Glomerular endothelial cell (primary cell): ENCODE data around the gene ZBTB24. TPM values are rescaled to one million over a fixed set of nuclear protein-coding genes. Genes with fewer than 3 reads are reported as not detected.

Source experiments
- DNase-seq: peaks from one replicate; pipeline ENCODE4 v3.0.0-alpha.2; 2011; ENCODE audit warnings: low read depth, low spot score; ENCODE audit errors: extremely low read depth
- total RNA-seq: library from RNA; depleted of rRNA; stranded (reverse); fragments of >200 nt; gene quantifications from 2 replicates; pipeline ENCODE4 v1.2.3, GENCODE V29; 2015

Gene ZBTB24
- total RNA-seq, 1 donor from 2014 or later: 5.5 TPM

DNA sequence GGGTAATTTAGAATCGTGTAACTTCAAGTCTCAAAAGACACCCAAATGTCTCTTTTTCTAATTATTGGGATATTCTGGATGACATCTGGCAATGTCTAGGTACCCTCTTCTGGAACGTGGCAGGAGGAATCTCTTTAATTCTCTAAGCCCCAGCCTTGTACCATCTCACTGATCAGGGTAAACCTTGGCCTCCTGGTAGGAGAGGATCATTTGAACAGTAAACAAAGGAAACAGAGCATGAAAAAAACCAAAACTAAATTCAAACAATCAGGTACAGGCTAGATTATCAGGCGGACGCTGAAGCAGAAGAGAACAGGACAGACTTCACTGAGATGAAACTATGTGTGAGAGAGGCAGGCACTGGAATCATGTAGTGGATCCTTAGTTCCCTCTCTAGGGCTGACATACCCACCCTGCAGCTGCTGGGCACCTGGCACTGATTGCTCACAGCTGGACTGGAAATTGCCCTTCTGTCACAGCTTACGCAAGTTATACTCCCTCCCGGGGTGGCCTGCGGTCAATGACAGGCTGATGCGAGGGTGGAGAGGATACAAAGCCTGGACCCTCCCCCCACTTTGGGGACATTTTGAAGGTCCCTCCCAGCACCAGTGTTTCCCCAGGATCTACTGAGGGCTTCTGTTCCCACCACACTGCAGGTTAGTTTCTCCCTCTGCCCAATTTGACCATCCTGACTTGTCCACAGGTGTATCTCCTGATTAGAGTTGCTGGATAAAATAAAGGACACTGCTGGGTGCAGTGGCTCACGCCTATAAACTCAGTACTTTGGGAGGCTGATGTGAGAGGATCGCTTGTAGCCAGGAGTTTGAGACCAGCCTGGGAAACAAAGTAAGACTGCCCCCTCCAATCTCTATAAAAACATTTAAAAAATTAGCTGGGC is 20.6 kb upstream of the ZBTB24 start:
- DNase-seq: no peak

DNA sequence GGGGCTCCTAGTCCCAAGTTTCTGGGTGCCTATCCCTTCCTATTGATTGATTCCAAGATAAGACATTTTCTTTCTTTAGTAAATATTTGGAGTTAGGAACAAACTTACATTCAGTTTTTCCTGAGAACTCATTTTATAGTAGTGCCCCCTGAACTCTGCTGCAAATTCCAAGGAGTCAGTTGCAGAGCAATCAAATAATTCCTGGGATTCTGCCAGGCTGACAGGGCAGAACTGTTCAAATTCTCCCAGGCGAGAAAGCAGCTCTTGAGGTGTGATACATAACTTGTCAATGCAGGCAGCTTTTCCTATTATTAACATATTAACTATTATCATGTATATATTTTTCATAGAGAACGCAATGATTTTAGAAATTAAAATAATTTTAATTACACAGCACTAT is 15.9 kb upstream of the ZBTB24 start:
- DNase-seq: no peak

GRCh38 chr6:109498052-109498451 is 15.0 kb upstream of the ZBTB24 start:
- no peak for DNase-seq

- DNase-seq: no peak
These were observed 13.2 kb upstream of the ZBTB24 start for GRCh38 chr6:109496036-109496772.

GRCh38 chr6:109493865-109494264 is 10.8 kb upstream of the ZBTB24 start:
- no peak for DNase-seq

DNA sequence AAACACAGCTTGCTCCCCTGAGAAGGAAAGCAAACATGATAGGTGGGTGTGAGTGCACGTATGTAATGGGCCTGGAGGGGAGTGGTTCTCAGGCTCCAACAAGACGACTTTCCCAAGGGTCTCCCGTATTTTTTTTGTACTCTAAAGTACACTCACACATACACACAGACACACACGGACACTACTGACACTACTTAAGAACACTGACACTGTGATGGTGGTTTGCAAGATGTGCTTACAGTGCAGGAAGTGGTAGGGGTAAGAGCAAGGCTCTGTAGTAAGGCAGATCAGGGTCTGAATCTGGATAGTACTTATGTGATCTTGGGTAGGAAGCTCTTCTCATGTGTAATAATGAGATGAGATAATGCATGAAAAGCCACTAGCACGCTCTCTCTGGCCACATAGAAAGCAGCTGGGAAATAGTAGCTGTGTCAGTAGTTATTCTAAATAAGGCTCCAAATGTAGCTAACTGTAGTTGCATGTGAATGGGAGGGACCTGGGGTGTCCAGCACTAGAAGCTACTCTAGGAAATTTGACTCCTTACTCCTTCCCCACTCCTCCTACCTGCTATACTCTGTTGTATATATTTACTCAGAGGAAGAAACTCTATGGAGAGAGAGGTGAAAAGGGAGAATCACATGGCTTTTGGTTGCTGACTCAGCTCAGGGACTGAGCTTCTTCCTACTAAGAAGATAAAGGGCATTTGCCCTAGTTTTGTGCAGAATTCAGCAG is 8.4 kb upstream of the ZBTB24 start:
- no peak for DNase-seq

- no peak for DNase-seq
These were observed 7.7 kb upstream of the ZBTB24 start for GRCh38 chr6:109490713-109491112.

DNA sequence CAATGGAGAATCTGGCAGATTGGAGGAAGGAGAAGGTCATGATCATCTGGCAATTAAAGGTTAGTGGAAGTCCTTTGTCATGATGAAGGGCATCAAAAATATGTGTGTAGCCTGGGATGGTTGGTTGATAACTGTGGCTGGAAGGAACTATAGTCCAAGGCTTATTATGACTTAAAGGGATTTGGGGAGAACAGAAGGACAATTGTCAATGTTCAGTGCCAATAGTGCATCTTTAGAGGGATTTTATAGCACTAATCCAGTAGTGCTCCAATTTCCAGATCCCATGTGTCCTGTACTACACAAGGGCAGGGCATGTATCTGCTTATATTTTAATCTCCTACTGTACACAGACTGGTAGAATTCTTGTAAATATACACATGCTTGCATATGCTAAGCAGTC is 5.0 kb upstream of the ZBTB24 start:
- no peak for DNase-seq

DNA sequence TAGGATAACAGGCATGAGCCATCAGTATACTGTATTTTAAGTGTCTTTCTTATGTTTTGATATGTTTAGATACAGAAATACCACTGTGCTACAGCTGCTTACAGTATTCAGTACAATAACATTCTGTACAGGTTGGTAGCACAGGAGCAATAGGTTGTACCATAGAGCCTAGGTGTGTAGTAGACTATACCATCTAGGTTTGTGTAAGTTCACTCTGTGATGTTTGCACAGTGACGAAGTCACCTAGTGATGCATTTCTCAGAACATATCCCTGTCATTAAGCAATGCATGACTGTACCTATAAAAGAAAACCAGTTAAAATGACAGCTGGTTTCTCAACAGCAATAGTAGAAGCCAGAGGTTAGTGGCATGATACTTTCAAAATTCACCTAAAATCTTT is 3.0 kb upstream of the ZBTB24 start:
- DNase-seq: no peak

DNA sequence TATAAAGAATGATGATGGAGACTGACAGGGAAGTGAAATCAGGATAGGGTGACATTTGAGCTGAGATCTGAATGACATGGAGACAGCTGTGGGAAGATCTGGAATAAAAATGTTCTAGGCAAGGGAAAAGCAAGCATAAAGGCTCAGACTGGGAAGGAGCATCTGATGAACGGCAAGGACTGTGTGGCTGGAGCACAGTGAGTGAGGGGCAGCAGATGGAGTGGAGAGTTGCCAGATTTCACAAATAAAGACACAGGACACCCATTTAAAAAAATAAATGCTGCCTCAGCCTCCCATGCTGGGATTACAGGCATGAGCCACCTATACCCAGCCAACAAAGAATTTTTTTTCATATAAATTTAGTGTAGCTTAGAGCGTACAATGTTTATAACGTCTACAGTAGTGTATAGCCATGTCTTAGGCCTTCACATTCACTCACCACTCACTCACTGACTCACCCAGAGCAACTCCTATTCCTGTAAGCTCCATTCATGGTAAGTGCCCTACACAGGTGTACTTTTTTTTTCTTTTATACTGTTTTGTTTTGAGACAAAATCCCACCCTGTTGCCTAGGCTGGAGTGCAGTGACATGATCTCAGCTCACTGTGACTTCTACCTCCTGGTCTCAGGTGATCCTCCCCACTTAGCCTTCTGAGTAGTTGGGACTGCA is 2.4 kb upstream of the ZBTB24 start:
- no peak for DNase-seq

GRCh38 chr6:109484122-109484521 is 1.1 kb upstream of the ZBTB24 start:
- no peak for DNase-seq

- DNase-seq: no peak
These were observed 677 bp upstream of the ZBTB24 start for GRCh38 chr6:109483735-109484057.

DNA sequence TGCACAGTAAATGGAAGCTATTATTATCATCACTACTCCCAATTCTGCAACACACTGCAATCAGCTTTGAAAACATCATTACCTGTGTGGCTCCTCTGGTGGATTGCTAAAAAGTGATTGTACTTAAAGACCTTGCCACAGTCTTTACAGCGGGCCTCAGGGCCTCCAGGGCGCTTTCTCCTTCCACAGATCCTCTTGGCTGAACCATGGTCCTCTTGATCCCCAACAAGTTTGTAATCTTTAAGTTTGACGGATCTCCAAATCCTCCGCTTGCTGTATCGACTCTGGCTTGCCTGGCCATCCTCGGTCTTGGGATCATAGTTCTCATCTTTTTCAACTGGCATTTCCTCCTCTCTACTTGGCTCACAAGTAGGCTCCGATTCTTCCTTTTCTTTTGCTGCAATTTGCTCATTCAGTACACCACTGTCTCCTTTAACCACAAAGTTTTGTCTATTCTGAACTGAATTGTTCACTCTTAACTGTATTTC is 2.0 kb downstream of the ZBTB24 start:
- DNase-seq: no peak

- no peak for DNase-seq
These were observed 4.0 kb downstream of the ZBTB24 start for GRCh38 chr6:109478841-109479624.

- no peak for DNase-seq
These were observed 4.7 kb downstream of the ZBTB24 start for GRCh38 chr6:109478222-109478805.

GRCh38 chr6:109477725-109478124 is 5.3 kb downstream of the ZBTB24 start:
- no peak for DNase-seq

DNA sequence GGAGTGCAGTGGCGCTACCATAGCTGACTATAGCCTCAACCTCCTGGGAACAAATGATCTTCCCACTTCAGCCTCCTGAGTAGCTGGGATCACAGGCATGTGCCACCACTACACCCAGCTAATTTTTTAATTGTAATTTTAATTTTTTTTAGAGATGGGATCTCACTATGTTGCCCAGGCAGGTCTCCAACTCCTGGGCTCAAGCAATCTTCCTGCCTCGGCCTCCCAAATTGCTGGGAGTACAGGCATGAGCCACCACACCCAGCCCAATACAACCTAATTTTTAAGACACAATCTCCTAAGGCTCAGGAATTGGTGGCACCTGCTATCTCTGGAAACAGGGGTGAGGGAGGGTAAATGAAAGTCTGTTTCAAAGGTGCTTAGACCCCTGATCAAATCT is 5.8 kb downstream of the ZBTB24 start:
- DNase-seq: no peak

DNA sequence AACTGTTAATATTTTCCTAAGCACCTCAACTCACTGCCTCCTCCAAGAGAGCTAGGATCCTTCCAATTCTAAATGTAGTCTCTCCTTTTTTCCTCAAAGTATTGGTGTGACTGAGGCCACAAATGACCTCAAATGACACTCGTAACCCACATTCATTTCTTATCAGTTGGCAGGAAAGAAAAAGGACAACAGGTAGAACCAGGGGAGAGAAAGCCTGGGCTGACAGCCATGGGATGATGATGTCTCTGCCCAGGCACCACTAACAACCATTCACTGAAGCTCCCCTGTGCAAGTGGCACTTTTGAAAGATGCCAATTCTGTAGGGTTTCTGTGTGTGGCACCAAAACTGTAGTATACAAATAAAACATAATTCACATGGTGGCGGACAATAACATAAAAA is 7.4 kb downstream of the ZBTB24 start:
- DNase-seq: no peak

GRCh38 chr6:109474995-109475394 is 8.0 kb downstream of the ZBTB24 start:
- DNase-seq: no peak

DNA sequence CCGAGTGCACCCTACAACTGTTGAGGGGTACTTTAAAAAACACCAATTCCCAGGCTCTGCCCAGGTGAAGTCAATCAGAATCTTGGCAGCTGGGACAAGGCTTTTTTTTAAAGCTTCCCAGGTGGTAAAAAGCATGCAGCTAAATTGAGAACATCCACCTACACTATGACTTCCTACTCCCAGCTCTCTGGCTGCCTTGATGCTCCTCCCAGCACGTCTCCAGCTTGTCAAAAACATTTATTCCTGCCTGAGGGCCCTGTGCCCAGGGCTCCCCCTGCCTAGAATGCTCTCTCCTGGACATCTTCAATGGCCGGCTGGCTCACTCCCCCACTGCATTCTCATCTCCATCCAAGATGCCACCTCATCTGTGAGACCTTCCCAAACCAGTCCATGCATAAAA is 9.9 kb downstream of the ZBTB24 start:
- DNase-seq: no peak
